Calu3 (cell line): ENCODE measurements around the gene UGGT2. TPM values are rescaled to one million over a fixed set of nuclear protein-coding genes. Genes with fewer than 3 reads are reported as not detected.
"Not testable (repeated sequence)": the region's sequence is repeated elsewhere in the genome, so short reads cannot be mapped to it uniquely, and the experiment has no call there.

ENCODE experiments used
- BruUV-seq: library from RNA; stranded (reverse); fragments of 400-500 nt; replicated peaks from 2 replicates; lab custom pipeline; 2021; lab: Mats Ljungman, UMichigan
- CTCF ChIA-PET: fragments of 300-600 bp; sonication (Branson Sonifier 250); formaldehyde crosslinking; loops from one replicate; lab custom pipeline; 2022; ENCODE audit warnings: antibody characterized with exemption; lab: Charles Lee
- DNase-seq: peaks from one replicate; pipeline ENCODE4 v3.0.0; 2022
- H3K27ac Mint-ChIP-seq: one replicate; pipeline ENCODE4 v1.8.0; 2022; ENCODE audit warnings: mixed read lengths; ENCODE audit not compliant: unreplicated experiment
- H3K27me3 Mint-ChIP-seq: one replicate; pipeline ENCODE4 v1.8.0; 2022; ENCODE audit warnings: mixed read lengths; ENCODE audit not compliant: unreplicated experiment
- H3K36me3 Mint-ChIP-seq: one replicate; pipeline ENCODE4 v1.8.0; 2022; ENCODE audit warnings: mild to moderate bottlenecking, moderate library complexity, mixed read lengths; ENCODE audit not compliant: insufficient read depth, unreplicated experiment
- H3K4me1 Mint-ChIP-seq: one replicate; pipeline ENCODE4 v1.8.0; 2022; ENCODE audit warnings: mild to moderate bottlenecking, low read depth, mixed read lengths; ENCODE audit not compliant: unreplicated experiment
- H3K4me3 Mint-ChIP-seq: one replicate; pipeline ENCODE4 v1.8.0; 2022; ENCODE audit warnings: mild to moderate bottlenecking, low read depth, moderate library complexity, mixed read lengths; ENCODE audit not compliant: unreplicated experiment
- H3K9me3 Mint-ChIP-seq: one replicate; pipeline ENCODE4 v1.8.0; 2022; ENCODE audit warnings: low read depth, mixed read lengths; ENCODE audit not compliant: unreplicated experiment
- CTCF ChIP-seq: fragments of 200-600 bp; IDR thresholded peaks from one replicate; pipeline ENCODE4 v1.8.0; 2022; ENCODE audit warnings: antibody characterized with exemption; ENCODE audit not compliant: unreplicated experiment
- intact Hi-C: fragments of 100-400 bp; cut with micrococcal nuclease; formaldehyde crosslinking; loops from one replicate; pipeline ENCODE4 v1.10.0; 2022; ENCODE audit not compliant: unreplicated experiment
- total RNA-seq: library from RNA; stranded (reverse); gene quantifications from 2 replicates; pipeline ENCODE4 v1.2.3, GENCODE V29; 2022

UGGT2 gene
- total RNA-seq, 1 experiment from 2014 or later: 12.1 TPM

GRCh38 chr13:95862408-95862807 lies 190.8 kb downstream of the UGGT2 start:
- Mint-ChIP-seq H3K4me1 (no peaks in the 10 kb centered on the region), H3K9me3 (no peaks in the 10 kb centered on the region), H3K27ac (no peak overlapping the region), H3K4me3 (no peak overlapping the region), H3K27me3 (no peaks in the 10 kb centered on the region), H3K36me3 (no peaks in the 10 kb centered on the region)
- CTCF ChIA-PET: no interaction called here
- BruUV-seq: no TSS peak
- intact Hi-C loops: no loop called here
- no peak for DNase-seq
- no peak for TF ChIP-seq CTCF

GRCh38 chr13:95861296-95861695 lies 191.9 kb downstream of the UGGT2 start:
- CTCF ChIA-PET: no interaction called here
- H3K27ac Mint-ChIP-seq: no peak overlapping the region
- no peaks in the 10 kb centered on the region for H3K4me1 Mint-ChIP-seq
- DNase-seq: no peak
- TF ChIP-seq CTCF: no peak
- BruUV-seq: no TSS peak
- no peaks in the 10 kb centered on the region for H3K27me3 Mint-ChIP-seq
- no peaks in the 10 kb centered on the region for H3K36me3 Mint-ChIP-seq
- intact Hi-C loops: no loop called here
- H3K4me3 Mint-ChIP-seq: no peak overlapping the region
- no peaks in the 10 kb centered on the region for H3K9me3 Mint-ChIP-seq

- DNase-seq: no peak
- intact Hi-C loops: no loop called here
- Mint-ChIP-seq H3K27ac (no peak overlapping the region), H3K4me1 (no peaks in the 10 kb centered on the region), H3K4me3 (no peak overlapping the region), H3K9me3 (no peaks in the 10 kb centered on the region), H3K27me3 (no peaks in the 10 kb centered on the region), H3K36me3 (no peaks in the 10 kb centered on the region)
- BruUV-seq: no TSS peak
- CTCF ChIA-PET: interaction anchor here (0.6 kb wide), 1 partner anchor 24 kb away, joined by 3 read pairs; no protein-coding TSS in a partner anchor
- no peak for TF ChIP-seq CTCF
Measured at GRCh38 chr13:95858286-95859075, 194.7 kb downstream of the UGGT2 start.

- H3K27me3 Mint-ChIP-seq, CTCF ChIA-PET, DNase-seq, H3K4me1 Mint-ChIP-seq, H3K4me3 Mint-ChIP-seq, intact Hi-C loops, H3K27ac Mint-ChIP-seq, H3K36me3 Mint-ChIP-seq, H3K9me3 Mint-ChIP-seq, BruUV-seq: not testable (repeated sequence)
Measured at GRCh38 chr13:95845656-95846055, 207.5 kb downstream of the UGGT2 start.

- no TSS peak for BruUV-seq
- CTCF ChIA-PET: no interaction called here
- peaks cover 4% of the 10 kb centered on the region for H3K9me3 Mint-ChIP-seq
Measured at GRCh38 chr13:95842898-95843297, 210.3 kb downstream of the UGGT2 start.

More at GRCh38 chr13:95842898-95843297, 210.3 kb downstream of the UGGT2 start:
- Mint-ChIP-seq H3K4me1 (no peaks in the 10 kb centered on the region), H3K27me3 (no peaks in the 10 kb centered on the region), H3K36me3 (no peaks in the 10 kb centered on the region), H3K4me3 (no peak overlapping the region), H3K27ac (no peak overlapping the region)
- intact Hi-C loops: no loop called here
- no peak for DNase-seq
- no peak for TF ChIP-seq CTCF
